Stimulated activated CD8-positive, alpha-beta memory T cell treated with anti-CD3 and anti-CD28 coated beads, Interleukin-15, amount 100 ng/mL, for 4 hours (primary cell): Measurements from ENCODE around the gene SETD7.

Experiments used
- DNase-seq, 2 donors: peaks; one replicate each; pipeline ENCODE4 v3.0.0-alpha.2; 2020; ENCODE audit warnings: low read depth in 2 of 2

Gene SETD7

DNA sequence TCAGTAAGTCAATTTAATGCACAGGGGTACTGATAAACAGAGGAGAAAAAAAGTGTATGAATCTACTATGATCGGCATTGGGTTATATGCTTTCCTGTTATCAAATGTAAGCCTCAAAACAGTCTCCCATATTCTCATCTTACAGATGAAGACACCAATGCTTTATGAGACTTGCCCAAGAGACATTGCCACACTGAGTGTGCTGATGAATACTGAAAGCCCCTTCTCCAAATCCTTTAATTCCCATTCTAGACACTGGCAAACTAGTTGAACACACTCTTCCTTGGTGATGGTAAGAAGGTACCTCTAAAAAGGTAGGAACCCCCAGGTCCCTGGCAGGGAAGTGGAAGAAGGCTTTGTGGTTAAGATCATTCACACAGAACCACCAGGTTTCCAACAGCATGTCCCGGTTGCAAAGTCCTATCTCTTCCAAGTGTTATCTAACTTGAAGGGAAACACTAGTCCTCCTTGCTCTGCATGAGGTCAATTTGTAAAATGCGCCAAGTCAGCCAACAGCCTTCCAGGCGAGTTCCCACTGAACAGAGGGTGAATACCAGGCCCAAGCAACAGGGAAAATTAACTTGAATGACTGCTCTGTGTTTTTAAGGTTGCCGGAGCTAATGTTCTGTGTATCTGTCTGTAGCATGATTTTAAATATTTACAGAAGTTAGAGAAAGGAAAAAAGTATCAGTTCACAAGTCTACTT is 5.1 kb downstream of the SETD7 start:
- no peak for DNase-seq

DNA sequence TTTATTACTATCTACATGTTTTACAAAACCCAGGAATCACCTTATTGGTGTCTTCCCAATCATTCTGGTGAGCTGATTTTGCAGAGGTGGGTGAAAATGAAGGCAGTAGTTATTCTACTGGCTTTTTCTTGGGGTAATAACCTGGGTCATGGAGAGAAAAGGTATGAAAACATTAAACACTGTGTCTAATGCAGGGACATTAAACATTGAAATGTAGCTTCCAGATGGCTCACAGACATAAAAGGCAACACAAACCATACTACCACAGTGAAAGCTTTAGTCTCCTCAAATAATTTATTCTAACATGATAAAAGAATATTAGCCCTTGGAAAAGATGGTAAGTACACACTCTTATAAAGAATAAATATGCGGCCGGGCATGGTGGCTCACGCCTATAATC is 8.0 kb downstream of the SETD7 start:
- no peak for DNase-seq

DNA sequence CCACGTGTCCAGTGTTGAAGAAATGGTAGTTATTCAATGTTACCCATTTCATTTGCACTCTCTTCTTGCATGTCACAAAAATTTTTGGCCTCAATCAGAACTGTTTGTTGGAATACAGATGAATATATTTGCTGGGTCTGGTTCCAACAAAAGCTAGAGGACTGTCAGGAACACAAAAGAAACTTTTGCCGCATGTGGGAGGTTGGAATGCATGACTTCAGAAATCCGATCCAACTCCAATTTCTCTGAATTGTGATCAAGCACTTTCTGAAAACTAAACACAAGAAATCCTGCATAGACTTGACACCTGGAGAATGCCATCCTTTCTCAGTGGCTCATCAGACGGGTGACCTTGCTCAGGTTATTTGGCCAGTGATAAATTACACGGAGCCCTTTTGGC is 15.4 kb downstream of the SETD7 start:
- DNase-seq = no peak

DNA sequence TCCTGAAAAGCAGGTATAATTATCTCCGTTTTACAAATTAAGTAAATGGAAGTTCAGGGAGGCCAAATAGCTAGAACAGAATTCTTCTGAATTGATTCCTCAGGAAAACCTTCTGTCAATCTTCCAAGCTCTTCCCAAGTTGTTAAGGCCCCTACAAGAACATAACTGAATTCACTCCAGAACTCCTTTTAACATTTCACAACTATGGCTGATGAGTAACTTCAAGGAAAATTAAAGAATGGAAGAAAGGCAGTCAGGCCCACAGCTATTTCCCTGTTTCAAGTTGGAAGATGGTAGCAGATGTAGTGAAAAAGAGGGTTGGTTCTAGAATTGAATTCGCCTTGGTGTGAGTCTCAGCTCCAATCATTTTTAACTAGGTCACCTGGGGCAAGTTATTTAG is 15.9 kb downstream of the SETD7 start:
- DNase-seq = no peak

DNA sequence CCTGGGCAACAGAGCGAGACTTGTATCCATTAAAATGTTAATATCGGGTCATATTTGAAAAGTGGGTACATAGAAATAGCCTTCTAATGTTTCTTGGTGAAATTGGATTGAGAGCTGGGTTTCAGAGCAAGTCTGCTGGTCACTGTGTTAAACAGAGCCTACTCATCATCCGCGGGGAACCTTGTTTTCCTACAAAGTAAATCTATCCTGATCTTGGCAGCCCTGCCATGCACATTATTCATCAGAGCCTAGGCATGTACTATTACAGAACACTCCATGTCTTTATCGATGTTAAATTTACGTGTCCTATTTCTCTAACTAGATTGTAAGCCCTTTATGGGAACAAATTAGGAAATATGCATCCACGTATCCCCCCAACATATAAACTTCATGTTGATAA is 18.7 kb downstream of the SETD7 start:
- DNase-seq = no peak

DNA sequence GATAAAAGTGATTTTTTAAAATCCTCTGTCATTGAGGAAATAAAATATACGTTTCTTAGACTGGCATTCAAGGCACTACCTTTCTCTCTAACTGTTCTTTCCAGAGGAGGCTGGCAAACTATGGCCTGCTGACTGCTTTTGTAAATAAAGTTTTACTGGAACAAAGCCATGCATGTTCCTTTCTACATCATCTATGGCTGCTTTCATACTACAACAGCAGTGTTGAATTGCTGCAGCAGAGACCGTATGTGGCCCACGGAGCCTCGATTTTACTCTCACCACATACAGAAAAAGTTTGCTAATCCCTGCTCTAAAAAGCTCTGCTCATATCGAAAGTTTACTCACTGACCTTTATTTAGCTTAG is 20.2 kb downstream of the SETD7 start:
- DNase-seq = no peak

DNA sequence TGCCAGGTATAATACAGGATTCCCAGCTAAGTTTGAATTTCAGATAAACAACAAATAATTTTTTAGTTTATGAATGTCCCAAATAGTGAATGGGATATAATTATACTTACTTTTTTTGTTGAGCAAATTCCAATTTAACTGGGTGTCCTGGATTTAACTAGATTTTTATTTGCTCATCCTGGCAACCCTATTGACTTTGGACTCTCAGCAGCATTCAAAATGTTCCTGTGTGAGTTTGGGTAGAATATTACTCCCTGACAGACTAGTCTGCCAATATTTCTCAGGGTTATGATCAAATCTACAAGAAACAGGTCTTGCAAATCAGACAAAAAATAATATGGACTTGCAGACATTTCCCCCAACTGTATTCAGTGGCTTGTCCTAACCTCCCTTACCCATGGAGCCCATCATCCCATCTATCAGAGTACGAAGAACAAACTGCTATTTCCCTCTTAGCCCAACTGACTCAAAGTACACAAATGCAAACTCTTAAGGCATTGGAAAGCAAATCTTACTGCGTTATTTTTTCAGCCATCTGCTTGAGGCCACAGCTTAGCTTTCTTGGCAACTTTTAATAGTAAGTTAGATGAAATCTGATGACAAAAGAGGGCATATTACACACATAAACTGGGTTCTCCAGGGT is 20.7 kb downstream of the SETD7 start:
- DNase-seq = no peak

DNA sequence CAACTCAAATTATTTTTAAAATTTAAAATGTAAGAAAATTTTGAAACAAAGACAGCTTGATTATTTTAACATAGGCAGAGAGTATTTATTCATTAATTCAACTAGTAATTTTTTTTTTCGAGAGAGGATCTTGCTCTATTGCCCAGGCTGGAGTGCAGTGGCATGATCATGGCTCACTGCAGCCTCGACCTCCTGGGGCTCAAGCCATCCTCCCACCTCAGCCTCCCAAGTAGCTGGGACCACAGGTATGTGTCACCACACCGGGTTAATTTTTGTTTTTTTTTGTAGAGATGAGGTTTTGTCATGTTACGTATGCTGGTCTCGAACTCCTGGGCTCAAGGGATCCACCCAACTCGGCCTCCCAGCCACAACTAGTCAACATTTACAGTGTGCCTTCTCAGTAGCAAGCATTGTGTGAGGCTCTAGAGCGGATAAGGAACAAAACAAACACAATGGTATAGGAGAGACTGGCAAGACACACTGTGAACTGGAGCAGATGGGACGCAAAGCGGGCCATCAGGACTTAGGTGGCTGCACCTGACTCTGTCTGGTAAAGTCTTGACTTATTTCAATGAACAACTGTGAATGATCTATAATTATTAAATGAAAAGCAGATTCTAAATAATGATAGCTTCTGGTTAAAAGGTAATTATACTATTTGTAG is 21.6 kb downstream of the SETD7 start:
- no peak for DNase-seq

DNA sequence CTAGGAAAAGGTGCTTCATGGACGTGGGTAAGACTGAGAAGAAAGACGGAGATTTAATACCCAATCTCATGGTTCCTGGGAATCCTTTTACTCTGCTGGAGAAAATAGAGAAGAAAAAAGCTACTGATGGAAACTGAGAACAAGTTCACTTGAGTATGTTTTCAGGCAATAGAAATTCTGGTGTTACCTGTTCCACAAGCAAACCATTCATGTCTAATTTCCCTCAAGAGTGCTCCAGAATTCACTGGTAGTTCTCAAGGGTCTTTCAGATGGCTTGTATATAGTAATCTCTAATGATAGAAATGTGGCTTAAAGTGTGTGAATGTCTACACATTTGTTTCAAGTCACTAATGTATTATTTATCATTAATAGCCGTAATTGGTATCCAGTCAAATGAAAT is 22.5 kb downstream of the SETD7 start:
- DNase-seq = no peak

DNA sequence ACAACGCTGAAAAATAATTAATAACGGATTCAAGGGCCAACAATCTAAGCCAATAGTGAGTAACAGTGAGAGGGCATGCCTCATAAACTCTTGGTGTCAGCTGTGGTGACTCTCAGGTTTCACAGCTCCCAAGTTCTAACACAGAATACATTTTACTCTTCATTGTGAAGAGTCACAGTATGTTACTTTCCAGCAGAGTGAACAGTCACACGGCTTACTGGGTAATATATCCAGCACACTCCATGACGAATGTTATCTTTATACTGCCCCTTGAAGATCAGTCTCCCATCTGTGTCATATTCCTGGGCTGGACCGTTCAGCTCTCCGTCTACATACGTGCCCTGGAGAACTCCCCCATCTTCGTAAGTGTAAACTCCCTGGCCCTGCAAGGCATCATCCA is 23.1 kb downstream of the SETD7 start:
- DNase-seq = no peak

DNA sequence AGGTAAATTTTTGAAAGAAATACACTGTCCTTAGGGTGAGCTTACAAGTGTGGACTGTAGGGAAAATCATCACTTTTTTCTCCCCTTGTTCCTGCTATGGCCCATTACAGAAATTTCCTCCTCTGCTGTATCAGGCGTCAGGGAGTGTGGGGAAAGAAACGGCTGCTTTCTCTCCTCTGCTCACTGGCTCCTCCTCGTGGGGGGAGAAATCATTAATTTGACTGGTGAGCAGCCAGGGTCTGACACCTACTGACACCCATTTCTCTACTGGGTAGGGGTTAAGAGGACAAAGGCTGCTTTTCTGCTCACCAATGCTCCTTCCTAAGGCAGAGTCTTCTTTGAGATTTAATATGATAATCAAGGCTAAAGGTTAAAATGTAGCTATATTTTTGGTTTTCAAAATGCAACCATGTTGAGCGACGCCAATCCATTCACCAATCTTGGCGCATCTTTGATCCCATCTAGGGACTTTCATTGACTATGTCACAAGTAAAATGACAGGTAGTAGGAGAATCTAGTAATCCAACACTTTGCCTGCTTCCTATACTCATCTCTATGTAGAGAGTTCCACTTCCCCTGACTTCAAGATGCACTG is 25.1 kb downstream of the SETD7 start:
- peak; percentile 11 to 12 for DNase-seq

DNA sequence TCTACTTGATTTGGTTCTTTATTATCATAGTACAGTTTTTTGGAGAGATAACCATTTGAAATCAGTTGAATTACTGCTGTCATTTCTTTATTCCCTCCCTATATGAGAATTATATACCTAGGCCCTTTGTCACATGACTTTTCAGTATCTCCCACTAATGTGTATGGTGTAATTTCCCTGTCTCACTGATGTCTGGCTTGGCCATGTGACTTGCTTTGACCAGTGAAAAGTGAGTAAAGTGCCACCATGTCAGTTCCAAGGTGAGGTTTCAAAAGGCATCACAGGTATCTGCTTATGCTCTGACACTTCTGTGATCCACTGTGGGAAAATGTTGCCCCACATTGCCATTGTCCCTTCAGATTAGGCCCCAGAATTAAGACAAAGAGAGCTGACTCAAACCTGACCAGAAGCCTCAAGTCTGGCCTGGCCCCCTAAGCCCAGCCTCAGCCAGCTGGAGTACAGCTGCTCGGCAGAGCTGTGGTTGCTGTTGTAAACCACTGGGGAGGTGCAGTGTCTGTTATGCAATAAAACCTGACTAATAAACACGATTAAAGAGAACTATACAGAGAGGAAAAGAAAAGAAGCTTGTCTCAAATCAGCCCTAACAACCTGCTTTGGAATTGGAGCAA is 27.5 kb downstream of the SETD7 start:
- DNase-seq = no peak

DNA sequence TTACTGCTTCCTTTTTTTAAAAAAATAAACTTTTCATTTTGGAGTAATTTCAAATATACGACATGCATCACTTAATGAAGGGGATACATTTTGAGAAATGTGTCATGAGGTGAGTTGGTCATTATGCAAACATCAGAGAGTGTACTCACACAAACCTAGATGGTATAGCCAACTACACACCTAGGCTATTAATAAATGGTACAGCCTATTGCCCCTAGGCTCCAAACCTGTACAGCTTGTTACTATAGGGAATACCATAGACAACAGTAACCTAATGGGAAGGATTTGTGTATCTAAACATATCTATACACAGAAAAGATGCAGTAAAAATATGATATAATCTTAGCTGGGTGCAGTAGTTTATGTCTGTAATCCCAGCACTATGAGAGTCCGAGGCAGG is 29.1 kb downstream of the SETD7 start:
- no peak for DNase-seq

DNA sequence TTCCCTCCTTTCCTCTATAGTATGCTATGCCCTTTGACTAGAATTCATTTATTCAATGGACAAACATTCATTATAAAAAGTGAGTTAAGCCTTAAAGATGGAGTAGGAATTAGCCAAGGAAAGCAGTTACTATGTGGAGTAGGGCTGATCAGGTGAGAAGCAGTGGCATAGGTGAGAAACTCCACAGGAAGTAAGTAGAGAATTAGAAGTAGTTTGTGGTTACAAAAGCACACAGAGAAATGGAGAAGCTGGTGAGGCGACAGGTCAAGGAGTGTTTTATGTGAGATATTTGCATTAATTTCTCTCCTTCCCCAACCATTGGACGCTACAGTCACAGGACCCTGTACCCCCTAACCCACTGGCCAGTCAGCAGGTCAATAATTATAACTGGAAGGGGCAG is 30.6 kb downstream of the SETD7 start:
- no peak for DNase-seq

DNA sequence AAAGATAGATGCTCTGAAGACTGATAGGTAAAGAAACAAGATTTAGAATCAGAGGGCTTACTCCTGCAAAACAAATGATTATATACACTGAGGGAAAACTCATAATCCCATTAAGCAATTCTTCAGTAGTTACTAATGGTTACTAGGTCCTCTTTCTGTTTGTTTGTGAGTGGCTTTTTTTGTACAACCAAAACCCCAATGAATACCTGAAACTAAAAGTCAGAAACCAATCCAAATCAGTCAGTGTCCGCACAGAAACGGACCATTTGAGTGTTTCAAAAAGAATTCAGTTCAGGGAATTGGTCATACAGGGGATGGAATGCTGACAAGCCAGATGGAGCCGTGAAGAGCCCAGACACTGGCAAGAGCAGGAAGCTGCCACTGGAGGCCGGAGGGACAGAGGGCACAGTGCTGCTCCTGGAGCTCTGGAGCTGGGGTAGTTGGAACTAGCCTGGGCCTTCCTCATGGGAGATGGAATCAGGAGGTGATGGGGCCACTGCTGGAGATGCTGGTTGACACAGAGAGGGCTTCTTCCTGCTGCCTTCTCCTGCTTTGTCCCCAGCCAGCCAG is 31.9 kb downstream of the SETD7 start:
- no peak for DNase-seq

DNA sequence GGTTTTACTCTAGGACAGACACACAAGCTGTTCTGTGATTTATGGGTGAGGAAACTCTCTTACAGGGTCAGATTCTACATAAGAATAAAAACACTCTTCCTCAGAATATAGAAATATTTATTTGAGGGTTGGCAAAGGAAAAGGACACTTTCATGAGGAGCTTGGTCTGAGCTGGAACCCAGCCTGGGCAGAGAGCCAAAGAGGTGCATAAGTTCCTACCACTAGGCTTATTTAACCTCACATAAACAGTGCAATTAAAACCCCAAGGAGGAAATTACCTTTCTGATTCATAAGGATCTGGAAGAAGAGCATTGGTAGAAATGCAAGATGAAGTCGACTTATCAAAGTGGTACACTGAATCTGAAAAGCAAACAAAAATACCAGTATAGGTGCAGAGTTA is 32.9 kb downstream of the SETD7 start:
- no peak for DNase-seq

DNA sequence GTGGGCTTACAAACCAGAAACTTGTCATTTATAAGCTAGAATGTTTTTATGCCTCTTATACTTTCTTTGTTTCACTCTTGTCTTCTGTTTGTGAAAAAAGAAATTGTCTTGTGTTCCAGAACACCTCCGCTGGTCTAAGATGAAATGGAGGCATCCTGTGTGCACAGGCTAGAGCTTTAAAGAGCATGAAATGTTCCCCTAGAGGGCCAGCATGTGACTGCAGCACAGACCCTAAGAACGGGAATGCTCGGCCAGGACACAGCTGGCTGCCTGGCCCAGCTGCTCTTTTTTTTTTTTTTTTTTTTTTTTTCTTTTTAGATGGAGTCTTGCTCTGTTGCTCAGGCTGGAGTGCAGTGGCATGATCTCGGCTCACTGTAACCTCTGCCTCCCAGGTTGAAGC is 33.6 kb downstream of the SETD7 start:
- DNase-seq = no peak

DNA sequence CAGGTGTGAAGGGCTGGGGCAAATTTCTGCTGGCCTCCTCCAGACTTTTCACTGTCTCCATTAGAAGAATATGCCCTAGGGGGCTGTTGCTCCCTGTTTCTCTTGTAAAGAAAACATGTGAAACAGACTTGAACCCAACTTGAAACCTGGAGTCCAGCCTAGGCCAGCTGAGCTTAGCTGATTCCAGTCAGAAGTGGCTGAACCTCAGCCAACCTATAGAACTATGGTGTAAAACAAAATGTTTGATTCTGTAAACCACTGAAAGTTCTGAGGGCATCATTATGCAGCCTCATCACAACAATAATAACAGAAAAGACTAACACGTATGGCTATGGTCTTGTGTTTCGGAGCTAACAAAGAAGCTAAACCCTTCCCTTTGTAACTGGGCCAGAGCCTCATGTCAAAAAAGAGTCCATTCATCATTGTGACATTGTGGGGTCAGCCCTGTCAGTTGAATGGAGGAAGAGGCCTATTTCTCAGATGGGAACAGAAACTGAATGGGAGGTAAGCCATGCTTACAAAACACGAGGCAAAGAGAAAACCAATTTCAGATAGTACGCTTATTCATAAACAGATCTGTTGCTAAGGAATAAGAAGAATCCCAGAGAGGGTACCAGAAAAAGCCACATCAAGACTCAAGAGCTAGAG is 34.1 kb downstream of the SETD7 start:
- no peak for DNase-seq

DNA sequence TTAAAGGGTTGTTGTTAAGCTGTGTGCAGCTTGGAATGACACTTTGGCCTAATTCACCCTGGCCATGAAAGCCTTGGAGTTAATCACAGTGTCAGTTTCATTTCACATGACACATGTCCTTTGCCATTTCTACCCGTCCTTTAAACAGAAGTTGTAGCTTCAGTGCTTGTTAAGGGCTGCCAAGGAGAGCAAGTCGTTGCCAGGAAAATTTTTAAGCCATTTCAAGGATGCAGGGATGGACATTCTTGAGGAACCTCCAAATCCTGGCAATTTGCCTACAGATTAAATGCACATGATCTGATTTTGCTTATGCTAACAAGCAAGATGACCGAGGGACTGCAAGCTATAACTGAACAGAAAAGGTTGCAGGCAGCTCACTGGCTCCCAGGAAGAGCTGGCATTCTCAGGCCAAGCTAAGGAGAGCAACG is 40.5 kb downstream of the SETD7 start:
- no peak for DNase-seq

DNA sequence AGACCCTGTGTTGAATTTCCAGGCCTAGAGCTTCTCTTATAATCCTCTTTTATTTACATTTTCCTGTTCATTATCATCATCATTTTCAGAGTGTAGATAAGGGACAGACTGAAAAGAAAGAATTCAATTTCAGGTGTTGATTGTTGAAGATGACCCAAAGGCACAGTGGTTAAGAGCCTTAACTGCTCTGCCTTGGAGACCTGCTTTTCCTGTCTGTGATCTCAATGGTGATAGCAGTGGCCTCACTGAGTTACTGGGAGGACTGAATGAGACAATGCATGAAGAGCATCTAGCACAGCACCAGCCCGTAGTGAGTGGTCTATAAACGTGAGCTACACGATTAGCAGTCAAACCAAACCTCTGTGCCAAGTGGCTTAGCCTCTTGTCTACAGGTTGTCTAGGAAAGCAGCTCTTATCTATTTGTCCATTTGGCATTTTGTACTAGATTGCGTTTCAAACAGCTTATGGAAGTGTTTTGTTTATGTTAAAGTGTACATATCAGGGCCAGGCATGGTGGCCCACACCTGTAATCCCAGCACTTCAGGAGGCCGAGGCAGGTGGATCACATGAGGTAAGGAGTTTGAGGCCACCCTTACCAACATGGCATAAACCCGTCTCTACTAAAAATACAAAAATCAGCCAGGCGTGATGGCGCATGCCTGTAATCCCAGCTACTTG is 41.5 kb downstream of the SETD7 start:
- DNase-seq = no peak

DNA sequence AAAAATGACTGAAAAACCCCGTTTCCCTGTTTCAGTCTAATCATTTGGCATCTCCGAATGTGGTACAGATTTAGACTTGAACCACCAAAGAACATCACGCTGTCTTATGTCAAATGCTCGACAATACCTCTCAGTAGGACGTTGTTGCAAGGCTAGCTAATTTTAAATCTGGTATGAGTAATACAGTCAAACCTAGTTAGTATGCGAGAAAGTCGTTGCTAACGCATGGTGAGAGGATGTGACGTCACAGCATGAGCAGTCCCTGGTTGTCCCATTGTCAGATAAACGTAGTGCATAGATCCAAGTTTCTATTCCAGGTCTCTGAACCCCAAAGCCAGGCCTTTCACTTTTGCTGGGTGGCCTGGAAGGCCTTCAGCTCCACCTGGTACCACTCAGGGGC is 44.7 kb downstream of the SETD7 start:
- DNase-seq = no peak
